ENCODE measurements around the gene NDST1. TPM values are rescaled to one million over a fixed set of nuclear protein-coding genes. Genes with fewer than 3 reads are reported as not detected.

The NDST1 gene
- total RNA-seq, 1 donor from 2014 or later: 28.6 TPM

DNA sequence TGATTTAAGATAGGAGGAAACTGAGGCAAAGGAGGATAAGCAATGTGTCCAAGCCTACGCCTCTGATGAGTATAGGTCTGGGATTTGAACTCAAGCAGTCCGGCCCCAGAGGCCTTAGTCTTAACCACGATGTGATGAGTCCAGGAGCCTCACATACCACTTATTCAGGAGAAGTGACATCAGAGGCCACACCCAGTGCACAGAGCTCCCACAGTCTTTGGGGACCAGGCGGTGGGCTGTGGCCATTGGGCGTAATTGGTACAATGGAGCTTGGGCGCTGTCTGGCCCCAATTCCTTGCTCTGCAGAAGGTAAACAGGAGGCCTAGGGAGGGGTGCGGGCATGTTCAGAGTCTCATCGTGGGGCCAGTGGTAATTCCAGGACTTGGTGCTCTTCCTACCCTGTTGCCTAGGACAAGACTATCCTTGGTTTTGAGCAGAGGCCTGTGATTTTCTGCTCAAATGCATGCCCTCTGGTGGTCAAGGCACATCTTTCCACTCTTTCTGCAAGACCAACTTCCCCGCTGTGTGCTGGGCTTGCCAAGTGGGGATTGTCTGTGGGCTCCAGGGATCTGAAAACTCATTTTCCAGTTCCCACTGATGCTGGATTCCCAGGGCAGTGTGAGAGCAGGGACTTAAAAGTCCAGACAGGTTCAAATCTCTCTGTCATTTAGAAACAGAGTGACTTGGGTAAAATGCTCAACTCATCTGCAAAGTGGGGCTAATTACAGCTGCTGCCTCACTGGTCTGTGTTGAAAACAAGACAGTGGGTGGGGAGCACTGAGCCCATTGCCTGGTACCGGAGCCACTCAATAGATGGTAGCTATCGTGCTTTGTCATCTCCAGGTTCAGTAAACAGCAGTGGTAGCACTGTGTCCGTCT, 15.8 kb downstream of the NDST1 start:
- DNase-seq: peak; percentile 45

DNA sequence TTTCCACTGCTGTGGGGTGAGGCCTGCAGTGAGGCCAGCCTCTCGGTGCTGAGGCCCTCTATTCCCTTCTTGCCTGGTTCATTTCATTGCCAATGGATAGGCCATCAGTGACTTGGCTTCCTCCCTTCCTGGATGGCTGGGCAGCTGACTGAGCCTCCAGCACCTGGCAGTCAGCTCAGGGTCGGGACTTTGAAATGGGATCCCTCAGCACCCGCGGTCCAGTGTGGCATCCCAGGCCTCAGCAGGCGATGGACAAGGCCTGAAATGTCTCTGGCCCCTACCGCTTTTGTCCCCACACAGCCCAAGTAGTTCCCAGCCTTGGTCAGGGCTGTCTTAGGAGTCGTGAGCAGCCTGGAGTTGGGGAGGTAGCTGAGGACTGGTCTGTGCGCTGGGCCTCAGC, 17.2 kb downstream of the NDST1 start:
- no peak for DNase-seq

DNA sequence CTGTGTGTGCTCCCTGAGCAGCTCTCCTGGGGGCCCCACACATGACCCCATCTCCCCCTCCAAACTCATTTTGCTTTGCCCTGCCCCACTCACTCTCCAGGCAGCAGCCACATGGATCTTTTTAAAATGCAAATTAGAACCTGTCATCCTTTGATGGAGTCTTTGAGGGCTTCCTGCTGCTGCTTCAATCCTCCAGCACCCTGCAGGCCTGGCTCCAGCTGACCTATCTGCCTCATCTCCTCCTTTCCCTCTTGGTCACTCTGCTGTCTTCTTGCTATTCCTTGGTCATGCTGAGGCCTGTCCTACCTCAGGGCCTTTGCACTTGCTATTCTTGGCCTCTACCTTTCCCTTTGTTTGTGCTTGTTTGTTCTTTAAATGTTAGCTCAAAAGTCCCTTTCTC, 17.9 kb downstream of the NDST1 start:
- no peak for DNase-seq

DNA sequence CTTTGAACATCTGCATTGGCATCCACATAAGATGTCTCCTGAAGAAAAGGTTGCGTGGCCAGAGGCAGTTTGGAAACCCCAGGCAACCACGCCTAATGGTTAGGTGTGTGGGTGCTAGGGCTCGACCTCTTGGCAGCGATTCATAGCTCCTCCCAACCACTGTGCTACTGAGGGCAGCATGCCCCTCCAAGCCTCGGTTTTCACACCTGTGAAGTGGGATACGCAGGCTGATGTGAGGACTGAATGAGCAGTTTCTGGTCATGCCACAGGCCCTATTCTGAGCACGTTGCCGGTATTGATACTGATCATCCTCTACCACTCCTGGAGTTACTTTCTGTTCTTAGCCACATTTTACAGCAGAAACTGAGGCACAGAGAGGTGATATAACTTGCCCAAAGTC, 19.1 kb downstream of the NDST1 start:
- no peak for DNase-seq

DNA sequence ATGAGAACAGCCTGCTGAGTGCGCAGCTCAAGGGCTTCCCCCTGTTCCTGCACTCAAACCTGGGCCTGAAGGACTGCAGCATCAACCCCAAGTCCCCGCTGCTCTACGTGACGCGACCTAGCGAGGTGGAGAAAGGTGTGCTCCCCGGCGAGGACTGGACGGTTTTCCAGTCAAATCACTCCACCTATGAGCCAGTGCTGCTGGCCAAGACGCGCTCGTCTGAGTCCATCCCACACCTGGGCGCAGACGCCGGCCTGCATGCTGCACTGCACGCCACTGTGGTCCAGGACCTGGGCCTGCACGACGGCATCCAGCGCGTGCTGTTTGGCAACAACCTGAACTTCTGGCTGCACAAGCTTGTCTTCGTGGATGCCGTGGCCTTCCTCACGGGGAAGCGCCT, 19.9 kb downstream of the NDST1 start:
- DNase-seq: no peak

DNA sequence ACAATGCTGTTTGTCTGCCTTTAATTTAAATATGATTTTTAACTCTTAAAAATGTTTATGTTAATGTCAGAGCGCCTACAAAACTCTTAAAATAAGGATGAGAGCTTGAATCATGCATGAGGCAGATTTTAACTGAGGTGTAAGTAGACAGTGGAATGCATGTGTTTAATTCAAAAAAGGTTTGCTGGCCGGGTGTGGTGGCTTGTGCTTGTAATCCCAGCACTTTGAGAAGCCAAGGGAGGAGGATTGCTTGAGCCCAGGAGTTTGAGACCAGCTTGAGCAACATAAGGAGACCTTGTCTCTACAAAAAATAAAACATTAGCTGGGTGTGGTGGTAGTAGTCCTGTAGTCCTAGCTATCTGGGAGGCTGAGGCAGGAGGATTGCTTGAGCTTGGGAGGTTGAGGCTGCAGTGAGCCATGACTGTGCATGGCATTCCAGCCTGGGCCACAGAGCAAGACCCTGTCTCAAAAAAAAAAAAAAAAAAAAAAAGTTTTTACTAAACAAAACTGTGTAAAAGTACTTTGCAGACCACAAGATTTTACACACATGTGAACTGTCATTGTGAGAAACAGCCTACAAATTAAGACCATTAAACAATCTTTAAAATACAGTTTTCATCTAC, 21.1 kb downstream of the NDST1 start:
- DNase-seq: no peak

DNA sequence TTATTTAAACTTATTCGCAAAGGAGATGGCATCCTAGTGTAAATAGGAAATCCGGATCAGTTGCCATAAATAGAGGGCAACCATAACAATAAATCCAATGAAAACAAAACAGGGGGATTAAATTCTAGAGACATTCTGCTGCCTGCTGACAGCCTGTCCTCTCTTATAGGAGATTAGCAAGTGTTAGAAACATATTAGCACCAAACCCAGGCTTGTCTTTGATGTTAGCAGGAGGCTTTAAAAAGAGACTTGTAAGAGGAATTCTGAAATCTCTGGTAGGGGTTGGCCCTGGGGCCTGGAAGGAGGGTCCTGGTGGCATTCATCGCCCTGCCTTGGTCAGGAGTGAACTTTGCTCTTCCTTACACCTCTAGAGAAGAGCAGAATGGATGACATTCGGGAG, 21.6 kb downstream of the NDST1 start:
- no peak for DNase-seq

DNA sequence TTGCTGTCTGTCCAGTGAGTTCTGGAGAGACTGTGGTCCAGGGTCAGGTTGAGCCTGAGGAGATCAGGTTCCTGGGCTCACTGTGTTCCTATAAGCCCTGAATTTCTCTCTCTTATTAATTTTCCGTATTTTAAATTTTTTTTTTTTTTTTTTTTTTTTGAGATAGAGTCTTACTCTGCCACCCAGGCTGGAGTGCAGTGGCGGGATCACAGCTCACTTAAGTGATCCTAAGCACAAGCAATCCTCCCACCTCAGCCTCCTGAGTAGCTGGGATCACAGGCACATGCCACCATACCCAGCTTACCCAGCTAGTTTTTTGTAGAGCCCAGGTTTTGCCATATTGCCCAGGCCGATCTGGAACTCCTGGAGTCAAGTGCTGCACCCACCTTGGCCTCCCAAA, 22.5 kb downstream of the NDST1 start:
- no peak for DNase-seq

DNA sequence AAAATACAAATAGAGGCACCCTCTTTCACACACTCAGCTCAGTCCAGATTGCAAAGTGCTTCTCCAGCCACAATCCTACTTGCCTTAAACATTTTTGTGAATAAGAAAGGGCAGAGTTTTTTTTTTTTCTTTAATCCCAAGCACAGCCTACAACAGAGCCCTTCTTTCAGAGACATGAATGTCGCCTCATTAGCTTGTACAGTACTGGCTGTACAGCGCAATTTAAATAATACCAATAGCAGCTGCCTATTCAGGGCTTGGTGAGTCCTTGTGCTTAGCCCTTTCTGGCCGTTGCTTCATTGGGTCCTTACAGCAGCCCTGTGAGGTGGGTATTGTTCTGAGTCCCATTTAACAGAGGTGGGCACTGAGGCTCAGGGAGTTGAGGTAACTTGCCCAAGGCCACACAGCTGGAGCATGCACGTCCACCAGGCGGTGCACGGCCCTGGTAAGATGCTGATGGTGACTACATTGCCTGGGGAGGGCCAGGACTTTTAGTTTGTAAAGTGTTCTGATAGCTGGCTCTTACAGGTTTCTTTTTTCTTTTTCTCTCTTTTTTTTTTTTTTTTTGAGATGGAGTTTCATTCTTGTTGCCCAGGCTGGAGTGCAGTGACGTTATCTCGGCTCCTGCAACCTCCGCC, 23.1 kb downstream of the NDST1 start:
- DNase-seq: no peak

DNA sequence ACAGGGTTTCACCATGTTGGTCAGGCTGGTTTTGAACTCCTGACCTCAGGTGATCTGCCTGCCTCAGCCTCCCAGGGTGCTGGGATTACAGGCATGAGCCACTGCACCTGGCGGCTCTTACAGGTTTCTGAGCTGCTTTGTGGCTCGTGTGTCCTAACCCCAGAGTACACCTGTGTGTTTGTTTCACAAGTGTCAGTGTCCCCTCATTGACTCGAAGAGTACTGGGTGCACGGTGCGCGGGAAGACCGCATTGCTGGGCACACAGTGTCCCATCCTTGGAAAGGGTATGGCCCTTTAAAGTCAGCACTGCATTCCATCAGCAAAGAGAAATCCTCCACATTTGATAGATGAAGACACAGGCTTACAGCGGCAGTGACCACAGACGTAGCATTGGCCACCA, 23.8 kb downstream of the NDST1 start:
- no peak for DNase-seq

DNA sequence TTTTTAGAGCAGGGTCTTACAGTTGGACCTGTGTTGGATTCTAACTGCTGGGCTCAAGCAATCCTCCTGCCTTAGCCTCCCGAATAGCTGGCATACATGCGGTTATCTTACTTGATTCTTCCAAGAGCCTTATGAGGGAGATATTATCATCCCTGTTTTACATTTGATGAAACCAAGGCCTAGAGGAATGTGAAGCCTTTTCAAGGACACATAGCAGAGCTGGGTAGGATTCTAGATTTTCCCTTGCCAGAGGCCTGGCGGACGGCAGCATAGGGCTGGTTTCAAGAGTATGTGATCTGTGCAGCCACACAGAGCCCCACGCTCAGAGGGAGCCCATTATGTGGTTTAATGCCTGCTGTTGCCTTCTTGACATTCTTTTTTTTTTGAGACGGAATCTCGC, 24.2 kb downstream of the NDST1 start:
- DNase-seq: no peak

DNA sequence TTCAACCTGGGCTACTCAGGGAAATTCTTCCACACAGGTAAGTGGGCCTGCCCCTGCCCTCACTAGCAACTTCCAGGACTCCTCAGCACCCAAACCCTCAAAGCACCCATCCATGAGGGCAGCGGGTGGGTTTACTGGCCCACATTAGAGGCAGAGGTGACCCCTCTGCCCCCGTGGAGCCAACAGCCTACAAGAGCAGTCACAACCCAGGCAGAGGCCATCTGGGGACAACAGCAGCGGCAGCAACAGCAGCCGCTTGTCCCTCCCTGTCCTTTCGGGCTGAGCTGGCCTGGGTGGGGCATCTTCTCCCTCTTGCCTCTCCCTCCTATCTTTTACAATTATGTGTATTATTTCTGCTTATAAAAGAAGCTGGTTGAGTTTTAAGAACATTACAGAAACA, 25.1 kb downstream of the NDST1 start:
- DNase-seq: no peak

DNA sequence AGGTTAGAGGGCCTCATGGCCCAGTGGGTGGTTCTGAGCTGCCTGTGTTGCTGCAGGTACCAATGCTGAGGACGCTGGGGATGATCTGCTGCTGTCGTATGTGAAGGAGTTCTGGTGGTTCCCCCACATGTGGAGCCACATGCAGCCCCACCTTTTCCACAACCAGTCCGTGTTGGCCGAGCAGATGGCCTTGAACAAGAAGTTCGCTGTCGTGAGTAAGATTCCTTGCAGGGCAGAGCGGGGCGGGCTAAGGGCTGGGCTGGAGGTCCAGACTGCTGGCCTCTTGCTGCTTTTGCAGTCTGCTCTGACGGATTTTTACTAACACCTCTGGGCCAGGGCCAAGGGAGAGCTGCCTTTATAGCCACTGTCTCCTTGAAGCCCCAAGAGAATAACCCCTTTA, 26.9 kb downstream of the NDST1 start:
- DNase-seq: no peak

DNA sequence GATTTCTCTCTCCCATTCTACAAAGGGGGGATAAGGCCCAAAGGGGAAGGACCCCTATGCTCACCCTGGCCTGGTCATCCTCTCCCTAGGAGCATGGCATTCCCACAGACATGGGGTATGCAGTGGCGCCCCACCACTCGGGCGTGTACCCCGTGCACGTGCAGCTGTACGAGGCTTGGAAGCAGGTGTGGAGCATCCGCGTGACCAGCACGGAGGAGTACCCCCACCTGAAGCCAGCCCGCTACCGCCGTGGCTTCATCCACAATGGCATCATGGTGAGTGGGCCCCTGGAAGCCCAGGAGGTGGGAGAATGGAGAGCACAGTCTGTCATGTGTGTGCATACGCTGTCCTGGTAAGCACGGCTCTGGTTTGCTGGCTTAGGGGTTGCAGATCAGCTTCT, 27.7 kb downstream of the NDST1 start:
- DNase-seq: no peak

DNA sequence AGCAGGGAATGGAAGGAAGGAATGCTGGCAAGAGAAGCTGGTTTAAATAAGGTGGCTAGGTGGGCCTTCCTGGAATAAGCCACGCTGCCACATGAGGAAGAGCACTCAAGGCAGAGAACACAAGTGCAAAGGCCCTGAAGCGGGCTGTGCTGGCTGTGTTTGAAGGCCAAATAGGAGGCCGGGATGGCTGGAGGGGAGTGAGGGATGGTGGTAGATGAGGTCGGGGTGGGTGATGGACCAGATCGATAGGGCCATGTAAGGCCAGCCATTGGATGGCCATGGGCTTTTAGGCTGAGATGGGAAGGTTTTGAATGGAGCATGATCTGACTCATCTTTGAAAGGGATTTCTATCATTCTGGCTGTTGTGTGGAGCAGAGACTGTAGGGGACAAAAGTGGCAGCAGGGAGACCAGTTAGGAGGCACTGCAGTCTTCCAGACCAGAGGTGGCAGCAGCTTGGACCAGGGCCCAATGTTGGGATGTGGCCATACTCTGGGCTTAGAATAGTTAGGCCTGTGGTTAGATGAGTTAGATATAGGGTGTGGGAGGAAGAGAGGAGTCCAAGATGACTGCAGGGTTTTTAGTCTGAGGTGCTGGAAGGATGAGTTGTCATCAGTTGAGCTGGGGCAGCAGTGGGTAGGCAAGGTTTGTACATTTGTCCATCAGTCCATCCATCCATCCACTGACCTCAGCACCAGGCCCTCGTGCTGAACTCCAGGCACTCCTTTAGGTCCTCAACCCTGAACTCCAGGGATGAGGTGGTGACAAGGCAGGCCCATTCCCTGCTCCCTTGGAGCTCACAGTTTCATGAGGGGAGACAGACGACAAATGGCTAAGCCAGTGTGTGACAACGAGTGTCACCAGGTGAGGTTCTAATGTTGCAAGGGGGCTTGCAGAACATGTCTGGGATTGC, 30.3 kb downstream of the NDST1 start:
- no peak for DNase-seq

DNA sequence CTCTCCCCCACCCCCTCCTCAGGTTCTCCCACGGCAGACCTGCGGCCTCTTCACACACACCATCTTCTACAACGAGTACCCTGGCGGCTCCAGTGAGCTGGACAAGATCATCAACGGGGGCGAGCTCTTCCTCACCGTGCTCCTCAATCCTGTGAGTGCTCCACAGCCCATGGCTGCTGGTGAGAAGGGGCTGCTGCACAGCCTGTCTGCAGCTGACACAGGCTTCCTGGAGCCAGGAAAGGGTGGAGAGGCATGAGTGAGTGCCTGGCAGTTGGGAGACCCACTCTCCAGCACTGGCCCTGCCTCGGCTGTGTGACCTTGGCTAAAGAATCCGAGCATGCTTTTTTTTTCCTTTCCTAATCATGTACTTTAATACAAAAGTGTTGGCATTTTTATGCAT, 31.3 kb downstream of the NDST1 start:
- no peak for DNase-seq

DNA sequence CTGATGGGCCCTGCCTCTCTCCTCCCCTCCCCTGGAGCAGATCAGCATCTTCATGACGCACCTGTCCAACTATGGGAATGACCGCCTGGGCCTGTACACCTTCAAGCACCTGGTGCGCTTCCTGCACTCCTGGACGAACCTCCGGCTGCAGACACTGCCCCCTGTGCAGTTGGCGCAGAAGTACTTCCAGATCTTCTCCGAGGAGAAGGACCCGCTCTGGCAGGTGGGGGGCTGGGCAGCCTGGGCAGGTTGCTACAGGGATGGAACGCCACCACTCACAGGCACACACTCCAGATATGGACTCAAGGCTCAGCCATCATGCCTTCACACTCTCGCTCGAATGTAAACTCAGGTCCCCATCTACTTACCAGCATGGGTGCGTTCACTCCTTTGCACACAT, 32.1 kb downstream of the NDST1 start:
- DNase-seq: no peak

DNA sequence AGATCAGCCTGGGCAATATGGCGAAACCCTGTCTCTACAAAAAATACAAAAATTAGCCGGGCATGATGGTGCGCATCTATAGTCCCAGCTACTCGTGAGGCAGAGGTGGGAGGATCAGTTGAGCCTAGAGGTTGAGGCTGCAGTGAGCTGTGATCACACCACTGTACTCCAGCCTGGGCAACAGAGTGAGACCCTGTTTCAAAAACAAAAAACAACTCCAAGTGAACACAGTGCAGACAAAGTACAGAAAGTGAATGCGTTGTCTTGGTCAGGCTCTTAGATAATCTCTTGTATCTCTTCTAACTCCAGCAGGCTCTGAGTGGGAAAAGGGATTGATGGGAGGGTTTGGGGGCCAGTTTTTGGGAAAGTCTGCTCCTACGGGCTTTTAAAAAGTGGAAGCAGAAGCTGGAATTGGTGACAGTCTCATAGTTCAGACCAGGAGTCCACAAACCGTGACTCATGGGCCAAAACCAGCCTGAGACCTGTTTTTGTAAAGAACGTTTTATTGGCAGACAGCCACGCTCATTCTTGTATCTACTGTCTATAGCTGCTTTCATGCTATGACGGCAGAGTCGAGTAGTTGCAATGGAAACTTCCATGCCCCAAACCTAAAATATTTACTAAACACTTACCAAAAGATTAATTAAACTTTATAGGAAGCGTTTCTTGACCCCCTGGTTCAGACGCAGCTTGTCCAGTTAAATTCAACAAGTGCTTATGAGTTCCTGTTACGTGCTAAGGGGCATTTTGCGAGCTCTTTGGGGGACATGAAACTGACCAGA, 32.9 kb downstream of the NDST1 start:
- DNase-seq: peak; percentile 10

DNA sequence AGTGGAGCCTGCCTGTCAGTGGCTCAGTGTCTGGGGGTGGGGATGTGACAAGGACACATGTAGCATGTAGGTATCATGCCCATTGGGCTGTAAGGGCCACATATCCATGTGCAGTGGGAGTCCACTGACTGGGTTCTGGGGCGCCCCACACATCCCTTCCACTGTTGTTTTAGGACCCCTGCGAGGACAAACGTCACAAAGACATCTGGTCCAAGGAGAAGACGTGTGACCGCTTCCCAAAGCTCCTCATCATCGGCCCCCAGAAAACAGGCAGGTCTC, 33.4 kb downstream of the NDST1 start:
- DNase-seq: no peak

DNA sequence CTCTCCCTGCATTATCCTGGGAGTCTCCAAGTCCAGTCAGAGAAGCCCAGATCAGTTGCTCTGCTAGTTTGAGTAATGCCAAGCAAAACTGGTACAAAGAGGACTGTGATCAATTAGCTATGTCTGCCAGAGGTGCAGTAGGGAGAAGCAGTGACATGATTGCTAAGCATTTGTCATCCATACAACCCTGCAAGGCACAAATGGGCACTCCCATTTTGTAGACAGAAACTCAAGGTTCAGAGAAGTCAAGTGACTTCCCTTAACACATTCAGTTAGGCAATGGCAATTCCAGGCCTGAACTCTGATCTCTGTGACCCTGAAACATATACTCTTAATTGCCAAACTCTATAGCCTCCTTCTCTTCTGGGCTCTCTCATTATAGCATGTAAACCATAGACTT, 34.0 kb downstream of the NDST1 start:
- no peak for DNase-seq

DNA sequence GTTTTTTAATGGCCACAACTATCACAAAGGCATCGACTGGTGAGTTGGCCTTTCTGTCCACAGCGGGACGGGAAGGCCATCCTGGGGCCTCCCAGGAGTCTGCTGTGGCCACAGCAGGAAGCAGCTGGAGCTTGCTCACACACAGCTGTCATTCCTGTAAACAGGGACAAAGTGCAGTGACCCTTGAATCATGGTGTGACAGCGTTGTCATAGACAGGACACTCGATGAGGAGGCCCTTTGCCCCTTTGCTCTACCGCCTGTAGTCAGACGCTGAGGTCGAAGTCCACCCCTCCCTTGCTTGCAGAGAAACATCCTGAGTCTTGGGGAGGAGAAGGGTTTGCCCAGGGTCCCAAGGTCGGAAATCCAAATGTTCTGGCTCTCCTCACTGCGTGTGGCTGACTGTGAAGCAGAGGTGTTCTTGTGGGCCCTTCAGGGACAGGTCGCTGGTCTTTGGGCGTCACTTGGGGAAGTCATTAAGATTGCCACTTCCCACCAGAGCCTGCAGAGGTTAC, 35.1 kb downstream of the NDST1 start:
- no peak for DNase-seq

Data from skin of body (tissue), 2 donors.